ENCODE data around the gene SPG7. TPM values are rescaled to one million over a fixed set of nuclear protein-coding genes. Genes with fewer than 3 reads are reported as not detected.

SPG7 gene
- total and polyA plus RNA-seq, 2 of the 4 experiments (the other 2 are of a cell fraction): 94.6 to 96.8 TPM

- Histone ChIP-seq H3K36me3 (ENCODE audit: control insufficient read depth, insufficient read depth, low read length) (peaks cover 6% of the 10 kb centered on the region; the same call in 1 of the 2 replicates), H3K18ac (ENCODE audit: low read depth, low read length) (no peak overlapping the region), H3K23ac (ENCODE audit: low read depth, low read length) (no peak overlapping the region), H3K9me1 (ENCODE audit: insufficient read depth, low read length) (peaks cover 20% of the 10 kb centered on the region), H3K14ac (replicated peaks; ENCODE audit: low read depth, low read length) (no peak overlapping the region), H3K27me3 (ENCODE audit: control insufficient read depth, insufficient read depth, low read length) (peaks cover 4% of the 10 kb centered on the region; the same call in 1 of the 2 replicates), H2AK9ac (replicated peaks; ENCODE audit: low read depth, low read length, poor library complexity) (no peak overlapping the region), H3K79me1 (ENCODE audit: low read depth in 1 of 2, low read length in 2 of 2) (peaks cover 0 to 12% of the 10 kb centered on the region in 2 experiments; a peak in 1 of 4 replicates), H3K4me3 (ENCODE audit: insufficient read depth, low read depth, low read length) (no peak overlapping the region), H4K20me1 (ENCODE audit: insufficient read depth, low read length) (peaks cover 3% of the 10 kb centered on the region; the same call in 1 of the 2 replicates), H3K27ac (ENCODE audit: insufficient read depth, low read length) (no peak overlapping the region), H4K8ac (ENCODE audit: low read depth in 2 of 2, low read length in 2 of 2) (no peak overlapping the region), H3K9me3 (ENCODE audit: control insufficient read depth, insufficient read depth, low read length) (no peaks in the 10 kb centered on the region), H2AK5ac (ENCODE audit: low read depth, low read length) (peak overlapping the region; percentile 21; the same call in 1 of the 2 replicates), H3K4me1 (ENCODE audit: control insufficient read depth, insufficient read depth, low read length) (peaks cover 26% of the 10 kb centered on the region), H2BK5ac (ENCODE audit: low read depth, low read length, poor library complexity, severe bottlenecking) (no peak overlapping the region), H2BK20ac (ENCODE audit: low read depth, low read length) (no peak overlapping the region; the same call in 1 of the 2 replicates), H3K56ac (ENCODE audit: extremely low read depth, insufficient read depth, low read length) (no peak overlapping the region), H4K91ac (ENCODE audit: insufficient read depth, low read depth, low read length) (no peak overlapping the region), H2BK15ac (ENCODE audit: low read depth, low read length) (no peak overlapping the region), H2AFZ (replicated peaks; ENCODE audit: low read length, poor library complexity) (peak overlapping the region; percentile 32), H4K5ac (ENCODE audit: low read depth, low read length) (no peak overlapping the region), H3K4me2 (ENCODE audit: low read depth, low read length) (no peak overlapping the region), H2BK120ac (ENCODE audit: low read depth, low read length) (no peak overlapping the region; the same call in 1 of the 2 replicates), H3K4ac (ENCODE audit: low read depth, low read length) (no peak overlapping the region), H3K9ac (ENCODE audit: low read depth, low read length) (no peak overlapping the region)
- DNase-seq (no peak), ATAC-seq (ENCODE audit: low read depth) (no peak)
- WGBS, 2 experiments (ENCODE audit: extremely low coverage in 2 of 2, insufficient read length in 1 of 2): 95% methylated on average over 18 of the region's 25 CpGs; no CpG with 5 or more reads in 1 of the 2 experiments
- no TSS peak for BruUV-seq (replicated peaks)
- intact Hi-C loops (cut with micrococcal nuclease) (no loop called here), in situ Hi-C loops (cut with MboI; ENCODE audit: low sequenced_read_pairs) (no loop called here), dilution Hi-C loops (cut with HindIII; ENCODE audit: low sequenced_read_pairs, unreplicated experiment) (no loop called here)
- TF ChIP-seq MXI1 (IDR thresholded peaks at IDR 0.05; ENCODE audit: borderline replicate concordance, low read depth, low read length) (no peak), FOS (IDR thresholded peaks at IDR 0.05; ENCODE audit: low read depth, low read length) (no peak), CTCF (conservative IDR thresholded peaks at IDR 0.05; ENCODE audit: low read depth, low read length) (no peak), RAD21 (IDR thresholded peaks at IDR 0.05; ENCODE audit: low read length) (no peak), CHD1 (IDR thresholded peaks at IDR 0.05; ENCODE audit: low read depth, low read length) (no peak), MAFK (IDR thresholded peaks at IDR 0.05; ENCODE audit: low read depth, low read length) (no peak)
- ChIA-PET CTCF (no interaction called here), POLR2A (ENCODE audit: unreplicated experiment) (no interaction called here)
These were observed 69.0 kb downstream of the SPG7 start for GRCh38 chr16:89577055-89577759.

Data from IMR-90 (cell line).